GM23338 (cell line): ENCODE data around the gene GRM8. TPM values are rescaled to one million over a fixed set of nuclear protein-coding genes. Genes with fewer than 3 reads are reported as not detected.

ENCODE experiments used
- ATAC-seq: fragments of 200-7000 bp; cut with Tn5 transposase; 3 replicates; pipeline ENCODE4 v1.9.1; 2020
- DNase-seq: peaks from one replicate; pipeline ENCODE4 v3.0.0-alpha.2; 2015; ENCODE audit warnings: low spot score
- H2AFZ ChIP-seq: fragments of 200-600 bp; sonication (generic); 2 replicates; pipeline ENCODE4 v1.8.0; 2016; ENCODE audit warnings: antibody characterized with exemption, mild to moderate bottlenecking, moderate library complexity
- H3F3A ChIP-seq: fragments of 200-600 bp; sonication (generic); replicated peaks from 2 replicates; pipeline ENCODE4 v1.8.0; 2017; ENCODE audit warnings: antibody characterized with exemption, mixed run types, low read depth
- H3K27ac ChIP-seq: fragments of 200-600 bp; sonication (generic); 2 replicates; pipeline ENCODE4 v1.6.1; 2016; ENCODE audit warnings: low read depth
- H3K27me3 ChIP-seq: fragments of 200-600 bp; sonication (generic); 2 replicates; pipeline ENCODE4 v1.8.0; 2016; ENCODE audit warnings: mild to moderate bottlenecking, mixed run types, moderate library complexity; ENCODE audit not compliant: insufficient read depth
- H3K36me3 ChIP-seq: fragments of 200-600 bp; sonication (generic); 2 replicates; pipeline ENCODE4 v1.8.0; 2016; ENCODE audit warnings: mild to moderate bottlenecking; ENCODE audit not compliant: insufficient read depth
- H3K4me1 ChIP-seq: fragments of 200-600 bp; sonication (generic); 2 replicates; pipeline ENCODE4 v1.8.0; 2016; ENCODE audit warnings: mild to moderate bottlenecking, moderate library complexity; ENCODE audit not compliant: insufficient read depth
- H3K4me2 ChIP-seq: fragments of 200-600 bp; sonication (generic); 2 replicates; pipeline ENCODE4 v1.7.1; 2017; ENCODE audit warnings: mixed run types
- H3K4me3 ChIP-seq: fragments of 200-600 bp; sonication (generic); 2 replicates; pipeline ENCODE4 v1.6.1; 2016; ENCODE audit warnings: mixed run types
- H3K79me2 ChIP-seq: fragments of 200-600 bp; sonication (generic); replicated peaks from 2 replicates; pipeline ENCODE4 v1.8.0; 2017; ENCODE audit warnings: mild to moderate bottlenecking; ENCODE audit not compliant: insufficient read depth
- H3K9me2 ChIP-seq: fragments of 200-600 bp; sonication (generic); 2 replicates; pipeline ENCODE4 v1.8.0; 2017; ENCODE audit not compliant: insufficient read depth
- H4K20me1 ChIP-seq: fragments of 200-600 bp; sonication (generic); replicated peaks from 2 replicates; pipeline ENCODE4 v1.8.0; 2017; ENCODE audit warnings: mild to moderate bottlenecking; ENCODE audit not compliant: insufficient read depth
- H3K27ac Mint-ChIP-seq: 2 replicates; pipeline ENCODE4 v1.8.0; 2020; ENCODE audit warnings: inconsistent platforms, mild to moderate bottlenecking, moderate library complexity, mixed read lengths
- H3K27me3 Mint-ChIP-seq: 3 replicates; pipeline ENCODE4 v1.8.0; 2022; ENCODE audit warnings: low read depth, mild to moderate bottlenecking, moderate library complexity, mixed read lengths, inconsistent platforms; ENCODE audit not compliant: insufficient read depth, poor library complexity
- H3K36me3 Mint-ChIP-seq: 3 replicates; pipeline ENCODE4 v1.8.0; 2021; ENCODE audit warnings: low read depth, mild to moderate bottlenecking, inconsistent platforms, moderate library complexity, mixed read lengths
- H3K4me1 Mint-ChIP-seq: 3 replicates; pipeline ENCODE4 v1.8.0; 2020; ENCODE audit warnings: mild to moderate bottlenecking, inconsistent platforms, mixed read lengths
- H3K4me3 Mint-ChIP-seq: 3 replicates; pipeline ENCODE4 v1.8.0; 2021; ENCODE audit warnings: moderate library complexity, mild to moderate bottlenecking, inconsistent platforms, mixed read lengths
- H3K9me3 Mint-ChIP-seq: 3 replicates; pipeline ENCODE4 v1.8.0; 2020; ENCODE audit warnings: moderate library complexity, mild to moderate bottlenecking, inconsistent platforms, mixed read lengths
- CREB1 ChIP-seq: fragments of 250-450 bp; sonication (Bioruptor Pico); IDR thresholded peaks from 2 replicates; pipeline ENCODE4 v1.5.0; 2020; ENCODE audit warnings: low read depth, mild to moderate bottlenecking, moderate library complexity
- EZH2 ChIP-seq: fragments of 200-600 bp; sonication (generic); IDR thresholded peaks from one replicate; pipeline ENCODE4 v1.8.0; 2017; ENCODE audit warnings: antibody characterized with exemption, mild to moderate bottlenecking, low read depth; ENCODE audit not compliant: unreplicated experiment
- JUNB ChIP-seq: IDR thresholded peaks from one replicate; pipeline ENCODE4 v1.6.1; 2016; ENCODE audit warnings: antibody characterized with exemption; ENCODE audit not compliant: unreplicated experiment
- STAT1 ChIP-seq: IDR thresholded peaks from one replicate; pipeline ENCODE4 v1.6.1; 2016; ENCODE audit warnings: antibody characterized with exemption; ENCODE audit not compliant: unreplicated experiment
- ZNF114 ChIP-seq: fragments of 250-450 bp; sonication (Bioruptor Pico); IDR thresholded peaks from 2 replicates; pipeline ENCODE4 v1.5.0; 2020; ENCODE audit warnings: mild to moderate bottlenecking, moderate library complexity
- ZNF331 ChIP-seq: fragments of 250-450 bp; sonication (Bioruptor Pico); IDR thresholded peaks from 2 replicates; pipeline ENCODE4 v1.5.0; 2020; ENCODE audit warnings: low read depth, mild to moderate bottlenecking, moderate library complexity
- ZNF462 ChIP-seq: fragments of 250-450 bp; sonication (Bioruptor Pico); IDR thresholded peaks from 2 replicates; pipeline ENCODE4 v1.5.0; 2020; ENCODE audit warnings: mild to moderate bottlenecking, moderate library complexity
- polyA plus RNA-seq: library from polyadenylated mRNA; unstranded; fragments of >200 nt; fragmentation: Nextera tagmentation; extraction: Ambion mirVana; gene quantifications from 2 replicates; pipeline ENCODE4 v1.2.1, GENCODE V29; 2016
- total RNA-seq: library from RNA; depleted of rRNA; stranded (reverse); fragments of >200 nt; shearing (Covaris generic); gene quantifications from 2 replicates; pipeline ENCODE4 v1.2.3, GENCODE V29; 2014
- TF ChIP-seq, protein P1 (sequence below): IDR thresholded peaks from one replicate; pipeline ENCODE4 v1.6.1; 2018; ENCODE audit warnings: antibody characterized with exemption; ENCODE audit not compliant: unreplicated experiment
- TF ChIP-seq, protein P2 (sequence below), 2 experiments: fragments of 200-600 bp in 1 of 2; sonication (generic) in 1 of 2; conservative IDR thresholded peaks; 2 replicates each; pipeline versions ENCODE4 v1.5.1 to v1.6.1; 2016 to 2017; ENCODE audit warnings: antibody characterized with exemption in 2 of 2, low read depth in 2 of 2, mild to moderate bottlenecking in 2 of 2, moderate library complexity in 1 of 2

GRM8 gene
- total and polyA plus RNA-seq, 2 experiments from 2014 or later = 1.9 to 6.6 TPM

DNA sequence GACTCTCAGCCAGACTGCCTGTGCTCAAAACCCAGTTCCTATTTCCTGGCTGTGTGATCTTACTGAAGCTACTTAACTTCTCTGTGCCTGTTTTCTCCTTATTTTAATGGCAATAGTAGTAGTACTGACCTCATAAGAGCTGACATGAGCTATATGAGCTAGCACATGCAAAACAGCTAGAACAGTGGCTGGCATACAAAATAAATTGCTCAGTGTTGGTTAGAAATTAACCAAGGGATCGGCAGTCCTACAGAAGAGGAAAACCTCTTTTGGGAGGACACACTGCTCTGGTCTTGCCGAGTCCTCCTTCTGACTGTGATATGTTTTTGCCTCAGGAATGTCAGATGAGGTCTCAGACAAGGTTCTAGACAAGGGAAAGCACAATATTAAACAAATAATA, 322.6 kb downstream of the GRM8 start:
- no peaks in the 10 kb centered on the region for H3K27me3 ChIP-seq
- H3K36me3 ChIP-seq = no peaks in the 10 kb centered on the region
- DNase-seq (no peak), ATAC-seq (no peak)
- no peak overlapping the region for H2AFZ ChIP-seq
- H3K79me2 ChIP-seq = no peaks in the 10 kb centered on the region
- Mint-ChIP-seq H3K27ac (no peak overlapping the region), H3K36me3 (no peaks in the 10 kb centered on the region), H3K4me3 (no peak overlapping the region), H3K27me3 (no peaks in the 10 kb centered on the region), H3K4me1 (no peaks in the 10 kb centered on the region), H3K9me3 (no peaks in the 10 kb centered on the region)
- H3K4me1 ChIP-seq = no peaks in the 10 kb centered on the region
- H3K4me3 ChIP-seq = no peak overlapping the region
- H3K4me2 ChIP-seq = no peak overlapping the region
- H3F3A ChIP-seq = no peaks in the 10 kb centered on the region
- no peaks in the 10 kb centered on the region for H4K20me1 ChIP-seq
- TF ChIP-seq STAT1 (no peak), ZNF462 (CRISPR knock-in tag) (no peak), ZNF331 (CRISPR knock-in tag) (no peak), ZNF114 (no peak), EZH2 (no peak), JUNB (no peak), CREB1 (CRISPR knock-in tag) (no peak)
- TF ChIP-seq, protein P1, sequence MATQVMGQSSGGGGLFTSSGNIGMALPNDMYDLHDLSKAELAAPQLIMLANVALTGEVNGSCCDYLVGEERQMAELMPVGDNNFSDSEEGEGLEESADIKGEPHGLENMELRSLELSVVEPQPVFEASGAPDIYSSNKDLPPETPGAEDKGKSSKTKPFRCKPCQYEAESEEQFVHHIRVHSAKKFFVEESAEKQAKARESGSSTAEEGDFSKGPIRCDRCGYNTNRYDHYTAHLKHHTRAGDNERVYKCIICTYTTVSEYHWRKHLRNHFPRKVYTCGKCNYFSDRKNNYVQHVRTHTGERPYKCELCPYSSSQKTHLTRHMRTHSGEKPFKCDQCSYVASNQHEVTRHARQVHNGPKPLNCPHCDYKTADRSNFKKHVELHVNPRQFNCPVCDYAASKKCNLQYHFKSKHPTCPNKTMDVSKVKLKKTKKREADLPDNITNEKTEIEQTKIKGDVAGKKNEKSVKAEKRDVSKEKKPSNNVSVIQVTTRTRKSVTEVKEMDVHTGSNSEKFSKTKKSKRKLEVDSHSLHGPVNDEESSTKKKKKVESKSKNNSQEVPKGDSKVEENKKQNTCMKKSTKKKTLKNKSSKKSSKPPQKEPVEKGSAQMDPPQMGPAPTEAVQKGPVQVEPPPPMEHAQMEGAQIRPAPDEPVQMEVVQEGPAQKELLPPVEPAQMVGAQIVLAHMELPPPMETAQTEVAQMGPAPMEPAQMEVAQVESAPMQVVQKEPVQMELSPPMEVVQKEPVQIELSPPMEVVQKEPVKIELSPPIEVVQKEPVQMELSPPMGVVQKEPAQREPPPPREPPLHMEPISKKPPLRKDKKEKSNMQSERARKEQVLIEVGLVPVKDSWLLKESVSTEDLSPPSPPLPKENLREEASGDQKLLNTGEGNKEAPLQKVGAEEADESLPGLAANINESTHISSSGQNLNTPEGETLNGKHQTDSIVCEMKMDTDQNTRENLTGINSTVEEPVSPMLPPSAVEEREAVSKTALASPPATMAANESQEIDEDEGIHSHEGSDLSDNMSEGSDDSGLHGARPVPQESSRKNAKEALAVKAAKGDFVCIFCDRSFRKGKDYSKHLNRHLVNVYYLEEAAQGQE = no peak
- TF ChIP-seq, protein P2, sequence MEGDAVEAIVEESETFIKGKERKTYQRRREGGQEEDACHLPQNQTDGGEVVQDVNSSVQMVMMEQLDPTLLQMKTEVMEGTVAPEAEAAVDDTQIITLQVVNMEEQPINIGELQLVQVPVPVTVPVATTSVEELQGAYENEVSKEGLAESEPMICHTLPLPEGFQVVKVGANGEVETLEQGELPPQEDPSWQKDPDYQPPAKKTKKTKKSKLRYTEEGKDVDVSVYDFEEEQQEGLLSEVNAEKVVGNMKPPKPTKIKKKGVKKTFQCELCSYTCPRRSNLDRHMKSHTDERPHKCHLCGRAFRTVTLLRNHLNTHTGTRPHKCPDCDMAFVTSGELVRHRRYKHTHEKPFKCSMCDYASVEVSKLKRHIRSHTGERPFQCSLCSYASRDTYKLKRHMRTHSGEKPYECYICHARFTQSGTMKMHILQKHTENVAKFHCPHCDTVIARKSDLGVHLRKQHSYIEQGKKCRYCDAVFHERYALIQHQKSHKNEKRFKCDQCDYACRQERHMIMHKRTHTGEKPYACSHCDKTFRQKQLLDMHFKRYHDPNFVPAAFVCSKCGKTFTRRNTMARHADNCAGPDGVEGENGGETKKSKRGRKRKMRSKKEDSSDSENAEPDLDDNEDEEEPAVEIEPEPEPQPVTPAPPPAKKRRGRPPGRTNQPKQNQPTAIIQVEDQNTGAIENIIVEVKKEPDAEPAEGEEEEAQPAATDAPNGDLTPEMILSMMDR (conservative IDR thresholded peaks at IDR 0.05; ENCODE audit: low read depth in 2 of 2) = no peak
- H3K27ac ChIP-seq = no peak overlapping the region
- H3K9me2 ChIP-seq = no peaks in the 10 kb centered on the region
